DMS 273 (cell line): Measurements from ENCODE around the gene PTPRM.
A peak's percentile ranks its signal among the peaks of the same experiment; 100 is the strongest.

Source experiments
- DNase-seq: peaks from one replicate; lab custom pipeline; 2025; ENCODE audit not compliant: unreplicated experiment; lab: John Stamatoyannopoulos, UW

The PTPRM gene

GRCh38 chr18:8403713-8404112 is 836.6 kb downstream of the PTPRM start:
- no peak for DNase-seq

- no peak for DNase-seq
These were observed 839.2 kb downstream of the PTPRM start for GRCh38 chr18:8406186-8406867.

GRCh38 chr18:8406868-8407250 is 839.7 kb downstream of the PTPRM start:
- no peak for DNase-seq

GRCh38 chr18:8409151-8409550 is 842.0 kb downstream of the PTPRM start:
- DNase-seq = no peak

- no peak for DNase-seq
These were observed 844.4 kb downstream of the PTPRM start for GRCh38 chr18:8411492-8411891.

- no peak for DNase-seq
These were observed 845.0 kb downstream of the PTPRM start for GRCh38 chr18:8412117-8412516.

GRCh38 chr18:8413189-8413588 is 846.1 kb downstream of the PTPRM start:
- DNase-seq = no peak

- DNase-seq = no peak
These were observed 846.6 kb downstream of the PTPRM start for GRCh38 chr18:8413751-8414150.

- no peak for DNase-seq
These were observed 849.3 kb downstream of the PTPRM start for GRCh38 chr18:8416212-8417019.

- no peak for DNase-seq
These were observed 855.3 kb downstream of the PTPRM start for GRCh38 chr18:8422391-8422790.

- no peak for DNase-seq
These were observed 856.0 kb downstream of the PTPRM start for GRCh38 chr18:8423051-8423557.

GRCh38 chr18:8424481-8424880 is 857.4 kb downstream of the PTPRM start:
- no peak for DNase-seq

GRCh38 chr18:8424917-8425725 is 858.0 kb downstream of the PTPRM start:
- no peak for DNase-seq

- DNase-seq = peak; percentile 32
These were observed 859.3 kb downstream of the PTPRM start for GRCh38 chr18:8426401-8426800.

- no peak for DNase-seq
These were observed 860.2 kb downstream of the PTPRM start for GRCh38 chr18:8427339-8427738.

- no peak for DNase-seq
These were observed 861.8 kb downstream of the PTPRM start for GRCh38 chr18:8428951-8429350.

GRCh38 chr18:8431036-8431435 is 863.9 kb downstream of the PTPRM start:
- DNase-seq = no peak

GRCh38 chr18:8433323-8433722 is 866.2 kb downstream of the PTPRM start:
- DNase-seq = no peak

GRCh38 chr18:8433771-8434170 is 866.7 kb downstream of the PTPRM start:
- no peak for DNase-seq

GRCh38 chr18:8435376-8435775 is 868.3 kb downstream of the PTPRM start:
- DNase-seq = peak; percentile 34

- DNase-seq = no peak
These were observed 871.9 kb downstream of the PTPRM start for GRCh38 chr18:8439055-8439454.

- DNase-seq = no peak
These were observed 876.4 kb downstream of the PTPRM start for GRCh38 chr18:8443505-8443904.
